Peyer's patch (tissue), 4 donors: Measurements from ENCODE around the gene POU2F2. TPM values are rescaled to one million over a fixed set of nuclear protein-coding genes. Genes with fewer than 3 reads are reported as not detected.

Experiments used
- DNase-seq, 3 donors: peaks; one replicate each; pipeline ENCODE4 v3.0.0-alpha.2; 2017 to 2019
- H3K27ac ChIP-seq, 4 donors: fragments of 200-600 bp; sonication (generic); one replicate each; pipeline ENCODE4 v1.5.1; 2016 to 2019
- H3K27me3 ChIP-seq, 2 donors: fragments of 200-600 bp; sonication (generic); one replicate each; pipeline ENCODE4 v1.5.1; 2019
- H3K36me3 ChIP-seq, 3 donors: fragments of 200-600 bp; sonication (generic); one replicate each; pipeline ENCODE4 v1.5.1; 2016 to 2019
- H3K4me1 ChIP-seq, 4 donors: fragments of 200-600 bp; sonication (generic); one replicate each; pipeline ENCODE4 v1.5.1; 2016 to 2019
- H3K4me3 ChIP-seq, 4 donors: fragments of 200-600 bp; sonication (generic); 1 replicate in 3 of 4; 2 replicates in 1 of 4; pipeline ENCODE4 v1.5.1; 2016 to 2019; ENCODE audit warnings: mild to moderate bottlenecking in 1 of 4
- H3K9me3 ChIP-seq, 4 donors: fragments of 200-600 bp; sonication (generic); one replicate each; pipeline ENCODE4 v1.5.1; 2016 to 2019; ENCODE audit warnings: mild to moderate bottlenecking in 1 of 4
- POLR2A ChIP-seq, 2 donors: fragments of 450-650 bp; IDR thresholded peaks; one replicate each; pipeline ENCODE4 v1.5.1; 2017; ENCODE audit warnings: antibody characterized with exemption in 2 of 2, mild to moderate bottlenecking in 2 of 2, moderate library complexity in 2 of 2
- total RNA-seq, 4 donors: library from RNA; depleted of rRNA; stranded (reverse); fragments of >200 nt; gene quantifications; one replicate each; pipeline ENCODE4 v1.1.0, GENCODE V29; 2016
- TF ChIP-seq, protein P1 (sequence below), 6 experiments: fragments of 450-650 bp in 4 of 6; fragments of 200-600 bp in 2 of 6; sonication (generic) in 1 of 6; IDR thresholded peaks; one replicate each; pipeline ENCODE4 v1.5.1; 2017 to 2019; ENCODE audit warnings: antibody characterized with exemption in 6 of 6, mild to moderate bottlenecking in 3 of 6, moderate library complexity in 1 of 6

The POU2F2 gene
- total RNA-seq, 4 donors from 2014 or later = 0.88 to 30.5 (median 3.2) TPM

DNA sequence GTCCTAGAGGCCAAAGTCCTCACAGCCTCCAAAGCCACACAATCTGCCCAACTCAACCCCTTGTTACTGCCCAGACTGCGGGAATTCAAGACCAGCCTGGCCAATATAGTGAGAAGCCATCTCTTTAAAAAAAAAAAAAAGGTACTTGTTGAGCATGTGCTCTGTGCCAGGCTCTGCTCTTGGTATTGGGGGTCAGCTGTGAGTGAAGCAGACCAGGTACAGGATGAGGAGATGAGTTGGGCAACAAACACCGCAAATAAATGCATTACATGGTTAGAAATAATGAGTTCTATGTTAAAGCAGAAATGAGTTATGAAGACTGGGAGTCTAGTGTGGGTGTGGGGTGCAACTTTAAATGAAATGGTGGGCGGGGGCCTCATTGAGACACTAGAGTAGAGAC lies 72.1 kb downstream of the POU2F2 start:
- TF ChIP-seq POLR2A (IDR thresholded peaks at IDR 0.05) = no peak
- TF ChIP-seq, protein P1, sequence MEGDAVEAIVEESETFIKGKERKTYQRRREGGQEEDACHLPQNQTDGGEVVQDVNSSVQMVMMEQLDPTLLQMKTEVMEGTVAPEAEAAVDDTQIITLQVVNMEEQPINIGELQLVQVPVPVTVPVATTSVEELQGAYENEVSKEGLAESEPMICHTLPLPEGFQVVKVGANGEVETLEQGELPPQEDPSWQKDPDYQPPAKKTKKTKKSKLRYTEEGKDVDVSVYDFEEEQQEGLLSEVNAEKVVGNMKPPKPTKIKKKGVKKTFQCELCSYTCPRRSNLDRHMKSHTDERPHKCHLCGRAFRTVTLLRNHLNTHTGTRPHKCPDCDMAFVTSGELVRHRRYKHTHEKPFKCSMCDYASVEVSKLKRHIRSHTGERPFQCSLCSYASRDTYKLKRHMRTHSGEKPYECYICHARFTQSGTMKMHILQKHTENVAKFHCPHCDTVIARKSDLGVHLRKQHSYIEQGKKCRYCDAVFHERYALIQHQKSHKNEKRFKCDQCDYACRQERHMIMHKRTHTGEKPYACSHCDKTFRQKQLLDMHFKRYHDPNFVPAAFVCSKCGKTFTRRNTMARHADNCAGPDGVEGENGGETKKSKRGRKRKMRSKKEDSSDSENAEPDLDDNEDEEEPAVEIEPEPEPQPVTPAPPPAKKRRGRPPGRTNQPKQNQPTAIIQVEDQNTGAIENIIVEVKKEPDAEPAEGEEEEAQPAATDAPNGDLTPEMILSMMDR (IDR thresholded peaks at IDR 0.05) = no peak
- Histone ChIP-seq H3K27ac (no peak overlapping the region), H3K27me3 (no peaks in the 10 kb centered on the region), H3K4me1 (no peaks in the 10 kb centered on the region), H3K9me3 (no peaks in the 10 kb centered on the region), H3K36me3 (no peaks in the 10 kb centered on the region), H3K4me3 (no peak overlapping the region)
- no peak for DNase-seq

DNA sequence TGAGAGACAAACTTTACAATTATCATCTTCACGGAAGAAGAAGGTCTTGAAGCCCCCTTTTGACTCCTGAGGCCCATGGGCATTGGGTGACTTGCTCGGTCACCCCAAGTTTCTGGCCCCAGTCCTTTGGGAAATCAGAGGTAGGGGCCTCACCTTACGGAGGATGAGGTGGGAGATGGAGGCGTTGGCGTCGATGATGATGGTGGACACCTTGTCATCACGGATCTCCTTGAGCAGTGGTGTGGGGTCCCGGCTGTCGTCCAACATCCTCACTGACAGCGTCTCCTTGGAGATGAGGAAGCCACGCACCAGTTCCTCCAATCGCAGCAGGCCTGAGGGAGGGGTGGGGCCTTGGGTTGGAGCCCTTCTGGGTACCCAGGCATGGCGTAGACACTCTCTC lies 73.0 kb downstream of the POU2F2 start:
- Histone ChIP-seq H3K36me3 (no peaks in the 10 kb centered on the region), H3K9me3 (no peaks in the 10 kb centered on the region), H3K4me1 (no peaks in the 10 kb centered on the region), H3K4me3 (no peak overlapping the region), H3K27me3 (no peaks in the 10 kb centered on the region), H3K27ac (no peak overlapping the region)
- TF ChIP-seq POLR2A (IDR thresholded peaks at IDR 0.05) = no peak
- TF ChIP-seq, protein P1 (IDR thresholded peaks at IDR 0.05) = no peak
- no peak for DNase-seq

DNA sequence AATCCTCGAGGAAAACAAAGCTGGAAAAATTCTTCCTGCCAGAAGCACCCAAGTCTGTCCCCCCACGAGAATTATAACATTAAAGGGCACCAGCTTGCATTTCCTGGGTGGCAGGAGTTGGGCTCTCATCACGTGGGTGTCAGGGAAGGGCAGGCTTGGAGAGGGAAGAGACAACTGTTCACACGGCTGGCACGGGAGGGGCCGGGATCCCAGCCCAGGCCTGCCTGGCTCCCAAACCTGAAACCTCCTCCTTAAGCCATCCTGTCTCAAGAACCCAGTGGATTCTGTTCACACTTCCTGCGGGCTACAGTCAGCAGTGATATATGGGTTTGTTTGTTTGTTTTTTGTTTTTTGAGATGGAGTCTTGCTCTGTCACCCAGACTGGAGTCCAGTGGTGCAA lies 74.4 kb downstream of the POU2F2 start:
- no peaks in the 10 kb centered on the region for H3K36me3 ChIP-seq
- H3K9me3 ChIP-seq = no peaks in the 10 kb centered on the region
- TF ChIP-seq, protein P1 (IDR thresholded peaks at IDR 0.05) = no peak
- no peak for TF ChIP-seq POLR2A (IDR thresholded peaks at IDR 0.05)
- no peak for DNase-seq
- no peak overlapping the region for H3K4me3 ChIP-seq
- no peaks in the 10 kb centered on the region for H3K4me1 ChIP-seq
- H3K27ac ChIP-seq = no peak overlapping the region
- H3K27me3 ChIP-seq = no peaks in the 10 kb centered on the region

DNA sequence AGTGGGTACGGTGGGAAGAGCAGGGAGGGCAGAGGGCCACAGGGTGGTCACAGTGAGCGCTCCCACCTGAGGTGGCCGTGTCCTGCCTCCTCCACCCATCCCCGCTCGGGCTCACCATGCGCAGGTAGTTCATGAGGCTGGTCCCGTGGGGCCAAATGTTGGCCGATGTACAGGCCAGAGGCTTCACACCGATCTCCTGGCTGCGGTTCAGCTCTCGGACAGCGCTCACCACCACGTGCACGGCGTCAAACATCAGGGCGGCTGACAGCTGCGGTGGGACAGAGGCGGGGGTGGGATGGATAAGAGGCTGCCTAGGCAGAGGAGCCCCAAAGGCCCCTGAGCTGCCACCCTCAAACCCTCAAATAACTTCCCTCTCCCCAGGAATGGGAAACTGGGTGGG lies 78.0 kb downstream of the POU2F2 start:
- TF ChIP-seq, protein P1 (IDR thresholded peaks at IDR 0.05) = no peak
- TF ChIP-seq POLR2A (IDR thresholded peaks at IDR 0.05) = no peak
- Histone ChIP-seq H3K4me3 (no peak overlapping the region), H3K36me3 (no peaks in the 10 kb centered on the region)

DNA sequence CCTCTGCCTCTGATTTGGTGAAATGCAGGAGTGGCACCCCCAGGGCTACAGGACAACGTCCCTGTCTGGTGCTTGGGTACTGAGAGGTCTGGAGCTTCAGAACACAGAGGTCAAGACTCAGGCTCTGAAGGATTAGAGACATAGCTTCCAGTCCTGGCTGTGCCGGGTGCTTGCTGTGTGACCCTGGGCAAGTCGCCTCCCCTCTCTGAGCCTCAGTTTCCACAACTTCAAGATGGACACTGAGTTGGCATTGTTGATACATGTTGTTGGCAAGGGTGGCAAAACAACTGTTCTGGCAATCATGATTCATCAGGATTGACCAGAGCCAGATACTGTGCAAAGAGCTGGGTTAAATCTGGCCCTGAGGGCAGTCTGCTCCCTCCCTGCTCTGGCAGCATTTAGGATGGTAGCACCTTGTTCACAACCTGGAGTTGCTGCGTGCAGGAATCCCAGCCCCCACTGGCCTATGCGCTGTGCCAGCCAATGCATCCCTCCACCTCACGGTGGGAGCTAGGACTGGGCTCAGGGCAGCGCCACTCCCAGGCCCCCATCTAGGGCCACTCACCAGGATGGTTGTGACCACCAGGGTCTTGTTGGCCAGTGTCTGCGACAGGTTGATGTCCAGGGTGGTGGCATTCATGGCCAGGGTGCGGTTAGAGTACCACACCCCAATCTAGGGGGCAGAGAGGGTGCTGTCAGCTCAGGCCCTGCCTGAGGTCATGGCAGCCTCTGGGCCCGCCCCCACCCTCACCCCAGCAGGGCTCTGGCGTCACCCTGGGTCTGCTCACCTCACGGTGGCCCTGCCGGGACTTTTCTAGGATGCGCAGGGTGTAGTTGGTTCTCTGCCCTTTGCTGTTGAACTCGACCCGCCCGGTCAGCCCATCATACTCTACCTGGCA lies 79.0 kb downstream of the POU2F2 start:
- no peak for TF ChIP-seq POLR2A (IDR thresholded peaks at IDR 0.05)
- TF ChIP-seq, protein P1 (IDR thresholded peaks at IDR 0.05) = no peak
- Histone ChIP-seq H3K36me3 (no peaks in the 10 kb centered on the region), H3K27me3 (no peaks in the 10 kb centered on the region), H3K9me3 (no peaks in the 10 kb centered on the region), H3K4me3 (no peak overlapping the region), H3K4me1 (peaks cover 0 to 10% (median 0%) of the 10 kb centered on the region in 4 donors), H3K27ac (no peak overlapping the region)
- DNase-seq = no peak

More for the DNA sequence above, 78.0 kb downstream of the POU2F2 start:
- Histone ChIP-seq H3K9me3 (no peaks in the 10 kb centered on the region), H3K27ac (no peak overlapping the region), H3K4me1 (peaks cover 0 to 4% (median 0%) of the 10 kb centered on the region in 4 donors), H3K27me3 (no peaks in the 10 kb centered on the region)
- DNase-seq = no peak
